Gastrocnemius medialis (tissue), 4 donors: ENCODE data around the gene MYL12B.

Source experiments
- CTCF ChIP-seq, 5 experiments: fragments of 450-650 bp in 3 of 5; fragments of 200-600 bp in 2 of 5; sonication (generic) in 2 of 5; IDR thresholded peaks in 4 of 5; conservative IDR thresholded peaks in 1 of 5; 1 replicate in 4 of 5; 2 replicates in 1 of 5; pipeline ENCODE4 v1.5.1; 2016 to 2019; ENCODE audit warnings: antibody characterized with exemption in 5 of 5, mild to moderate bottlenecking in 3 of 5, moderate library complexity in 3 of 5
- POLR2A ChIP-seq, 2 donors: fragments of 450-650 bp; IDR thresholded peaks; one replicate each; pipeline ENCODE4 v1.6.1; 2017; ENCODE audit warnings: antibody characterized with exemption in 2 of 2, mild to moderate bottlenecking in 2 of 2, moderate library complexity in 2 of 2

DNA sequence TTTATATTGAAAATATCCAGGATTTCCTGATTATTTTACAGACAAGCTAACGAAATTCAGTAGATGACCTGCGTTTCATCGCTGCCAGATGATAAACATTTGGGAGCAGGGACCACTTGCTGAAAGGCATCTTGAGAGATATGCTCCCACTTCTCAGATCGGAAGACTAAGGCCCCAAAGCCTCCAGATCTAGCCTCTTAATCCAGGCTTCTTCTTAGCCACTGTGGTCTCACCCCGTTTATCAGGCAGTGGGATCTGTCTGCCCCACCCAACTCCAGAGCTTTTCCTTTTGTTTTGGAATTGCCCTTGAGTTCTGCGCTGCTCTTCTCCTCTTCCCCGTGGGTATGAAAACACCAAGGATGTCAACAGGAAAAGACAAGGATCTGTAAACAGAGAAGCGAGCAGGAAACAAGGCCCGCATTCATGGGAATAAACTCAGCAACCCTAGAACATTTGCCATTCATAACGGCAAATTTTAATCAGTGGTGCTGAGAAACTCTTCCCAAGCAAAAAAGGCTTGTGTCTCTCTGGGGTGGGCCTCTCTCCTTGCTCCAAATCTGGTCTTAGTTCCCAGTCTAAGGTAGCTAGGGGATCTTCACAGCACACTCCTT, 21.4 kb downstream of the MYL12B start:
- no peak for TF ChIP-seq POLR2A (IDR thresholded peaks at IDR 0.05)
- no peak for TF ChIP-seq CTCF (IDR thresholded peaks at IDR 0.05 in 4 of 5, conservative IDR thresholded peaks at IDR 0.05 in 1 of 5)
